Measurements from ENCODE around the gene SHISAL2A.

The SHISAL2A gene

GRCh38 chr1:52659851-52660596 is 27.1 kb downstream of the SHISAL2A start:
- no peak for DNase-seq (ENCODE audit: low read depth in 2 of 2)

GRCh38 chr1:52660807-52661206 is 27.8 kb downstream of the SHISAL2A start:
- DNase-seq (ENCODE audit: low read depth in 2 of 2), result no peak

- DNase-seq (ENCODE audit: low read depth in 2 of 2), result no peak
Observed at GRCh38 chr1:52662645-52663313, 29.8 kb downstream of the SHISAL2A start.

- no peak for DNase-seq (ENCODE audit: low read depth in 2 of 2)
Observed at GRCh38 chr1:52663716-52664115, 30.7 kb downstream of the SHISAL2A start.

GRCh38 chr1:52665006-52665941 is 32.3 kb downstream of the SHISAL2A start:
- DNase-seq (ENCODE audit: low read depth in 2 of 2), result no peak

- no peak for DNase-seq (ENCODE audit: low read depth in 2 of 2)
Observed at GRCh38 chr1:52667290-52667689, 34.3 kb downstream of the SHISAL2A start.

- DNase-seq (ENCODE audit: low read depth in 2 of 2), result no peak
Observed at GRCh38 chr1:52667984-52668383, 35.0 kb downstream of the SHISAL2A start.

GRCh38 chr1:52668711-52669110 is 35.7 kb downstream of the SHISAL2A start:
- no peak for DNase-seq (ENCODE audit: low read depth in 2 of 2)

- no peak for DNase-seq (ENCODE audit: low read depth in 2 of 2)
Observed at GRCh38 chr1:52669696-52670095, 36.7 kb downstream of the SHISAL2A start.

GRCh38 chr1:52670604-52671003 is 37.6 kb downstream of the SHISAL2A start:
- DNase-seq (ENCODE audit: low read depth in 2 of 2), result no peak

GRCh38 chr1:52672946-52673345 is 40.0 kb downstream of the SHISAL2A start:
- DNase-seq (ENCODE audit: low read depth in 2 of 2), result no peak

GRCh38 chr1:52673513-52673912 is 40.5 kb downstream of the SHISAL2A start:
- DNase-seq (ENCODE audit: low read depth in 2 of 2), result no peak

- DNase-seq (ENCODE audit: low read depth in 2 of 2), result no peak
Observed at GRCh38 chr1:52674497-52675384, 41.8 kb downstream of the SHISAL2A start.

- DNase-seq (ENCODE audit: low read depth in 2 of 2), result no peak
Observed at GRCh38 chr1:52676249-52676903, 43.4 kb downstream of the SHISAL2A start.

GRCh38 chr1:52677076-52677806 is 44.3 kb downstream of the SHISAL2A start:
- DNase-seq (ENCODE audit: low read depth in 2 of 2), result no peak

- no peak for DNase-seq (ENCODE audit: low read depth in 2 of 2)
Observed at GRCh38 chr1:52679048-52679447, 46.1 kb downstream of the SHISAL2A start.

- no peak for DNase-seq (ENCODE audit: low read depth in 2 of 2)
Observed at GRCh38 chr1:52679498-52679897, 46.5 kb downstream of the SHISAL2A start.

- no peak for DNase-seq (ENCODE audit: low read depth in 2 of 2)
Observed at GRCh38 chr1:52680353-52680752, 47.4 kb downstream of the SHISAL2A start.

GRCh38 chr1:52681136-52681535 is 48.2 kb downstream of the SHISAL2A start:
- DNase-seq (ENCODE audit: low read depth in 2 of 2), result no peak

- DNase-seq (ENCODE audit: low read depth in 2 of 2), result no peak
Observed at GRCh38 chr1:52683367-52683940, 50.5 kb downstream of the SHISAL2A start.
